ENCODE measurements around the gene BLID. TPM values are rescaled to one million over a fixed set of nuclear protein-coding genes. Genes with fewer than 3 reads are reported as not detected.

The BLID gene
- total RNA-seq, 1 experiment from 2014 or later = 6.0 TPM

DNA sequence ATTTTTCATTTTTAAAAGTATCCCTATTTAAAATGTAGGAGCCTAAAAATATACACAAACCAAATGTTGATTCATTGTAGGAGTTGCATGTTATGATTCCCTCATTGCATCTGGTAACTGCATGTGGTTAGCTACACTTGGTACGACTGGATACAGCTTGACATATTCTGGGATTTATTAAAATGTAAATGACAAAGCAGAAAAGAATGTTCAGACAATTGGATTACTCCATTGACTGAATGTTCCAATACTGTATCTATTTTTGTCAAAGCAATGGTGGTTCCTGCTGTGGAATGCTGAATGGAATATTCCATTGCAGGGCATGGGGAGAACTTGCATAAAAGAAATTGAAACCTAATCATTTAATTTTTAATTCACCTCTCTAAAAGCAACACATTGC, 30.8 kb downstream of the BLID start:
- peak; percentile 73 for DNase-seq (ENCODE audit: low read depth)

DNA sequence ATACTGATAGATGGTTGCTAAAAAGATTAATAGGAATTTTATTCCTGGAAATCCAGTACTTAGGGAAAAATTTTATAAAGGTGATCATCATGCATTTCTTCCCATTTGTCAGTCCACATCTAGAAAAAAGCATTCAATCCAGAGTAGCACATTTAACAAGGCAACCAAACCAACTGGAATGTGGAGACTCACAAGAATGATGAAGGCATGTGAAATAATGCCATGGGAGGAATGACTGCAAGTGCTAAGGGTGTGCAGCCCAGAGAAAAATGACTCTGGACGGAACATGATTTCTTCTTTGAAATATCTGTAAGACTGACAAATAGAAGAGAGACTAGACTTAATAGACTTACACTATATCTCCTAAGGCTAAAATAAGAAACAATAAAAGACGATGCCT, 33.8 kb downstream of the BLID start:
- no peak for DNase-seq (ENCODE audit: low read depth)

DNA sequence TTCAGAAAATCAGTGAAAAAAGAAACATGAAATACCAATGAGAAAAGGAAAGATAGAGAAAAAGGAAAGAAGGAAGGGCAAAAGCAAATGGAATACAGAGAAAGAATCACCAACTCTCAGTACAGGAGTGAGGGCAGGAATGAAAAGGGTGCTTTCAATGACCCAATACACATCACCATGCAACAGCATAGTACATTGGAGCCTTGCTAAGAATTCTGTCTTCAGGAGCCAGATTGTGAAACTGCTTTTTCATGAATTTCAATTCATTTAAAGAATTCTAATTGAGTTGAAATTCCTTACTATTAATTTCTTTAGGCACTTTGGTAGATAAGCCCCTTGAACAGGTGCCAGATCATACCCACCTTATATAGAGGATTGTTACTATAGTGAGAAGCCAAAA, 34.9 kb downstream of the BLID start:
- no peak for DNase-seq (ENCODE audit: low read depth)

DNA sequence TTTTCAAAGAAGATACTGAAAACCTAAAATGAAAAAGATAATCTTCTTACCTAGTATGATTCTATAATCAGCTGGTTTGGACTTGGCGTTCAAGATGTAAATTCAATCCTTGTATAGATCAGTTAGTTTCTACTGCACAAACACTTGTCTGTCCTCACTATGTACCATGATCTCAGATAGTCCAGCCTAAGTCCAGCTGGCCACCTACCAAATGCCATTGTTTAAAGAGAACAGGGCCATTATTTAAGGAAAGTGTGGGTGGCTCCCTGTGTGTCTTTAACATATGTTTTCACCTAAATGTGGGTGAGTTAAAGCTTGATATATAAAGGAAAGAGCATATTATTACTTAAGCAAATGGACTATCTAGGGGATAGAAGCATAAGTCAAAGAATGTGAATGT, 38.6 kb downstream of the BLID start:
- DNase-seq (ENCODE audit: low read depth) = no peak

DNA sequence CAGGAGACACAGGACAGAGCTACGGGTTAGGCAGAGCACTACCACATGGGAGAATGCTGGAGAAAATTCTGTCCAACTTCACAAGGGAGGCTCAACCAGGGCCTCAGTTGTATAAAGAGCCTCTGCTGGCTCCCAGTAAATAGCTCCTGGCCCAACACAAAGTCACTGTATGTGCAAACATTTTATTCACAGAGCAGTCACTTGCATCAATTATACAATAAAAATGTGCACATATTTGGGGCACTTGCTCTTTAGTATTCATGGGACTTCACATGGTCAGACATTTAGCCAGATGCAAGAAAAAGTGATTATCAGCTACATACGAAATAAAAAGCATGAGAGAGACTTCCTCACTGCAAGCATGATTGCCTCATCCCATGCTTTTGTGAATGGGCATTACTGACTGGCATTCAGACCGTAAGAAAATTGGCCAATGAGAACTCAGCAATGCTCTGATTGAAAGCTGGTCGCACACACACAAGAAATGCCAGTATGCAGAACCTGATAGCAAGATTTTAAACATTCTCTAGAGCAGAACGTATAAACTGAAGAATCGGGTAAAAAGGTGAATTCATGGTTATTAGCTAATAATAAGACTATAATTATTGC, 39.4 kb downstream of the BLID start:
- no peak for DNase-seq (ENCODE audit: low read depth)

DNA sequence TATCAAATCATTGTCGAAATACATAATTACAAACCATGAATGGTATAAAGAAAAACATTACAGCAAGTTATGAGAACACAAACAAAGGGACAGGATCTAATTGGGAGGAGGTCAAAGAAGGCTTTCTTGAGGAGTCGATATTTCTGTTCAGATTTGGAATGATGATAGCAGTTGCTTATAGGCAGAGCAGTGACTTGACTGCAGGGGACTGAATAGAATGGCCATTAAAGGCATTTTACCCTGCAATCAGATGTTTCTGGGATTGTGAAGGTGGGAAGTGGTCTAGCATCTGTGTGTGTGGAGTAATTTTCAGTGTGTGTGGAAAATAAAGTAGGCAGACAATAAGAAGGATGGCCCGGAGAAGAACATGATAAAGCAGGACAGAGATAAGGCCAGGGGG, 41.0 kb downstream of the BLID start:
- no peak for DNase-seq (ENCODE audit: low read depth)

DNA sequence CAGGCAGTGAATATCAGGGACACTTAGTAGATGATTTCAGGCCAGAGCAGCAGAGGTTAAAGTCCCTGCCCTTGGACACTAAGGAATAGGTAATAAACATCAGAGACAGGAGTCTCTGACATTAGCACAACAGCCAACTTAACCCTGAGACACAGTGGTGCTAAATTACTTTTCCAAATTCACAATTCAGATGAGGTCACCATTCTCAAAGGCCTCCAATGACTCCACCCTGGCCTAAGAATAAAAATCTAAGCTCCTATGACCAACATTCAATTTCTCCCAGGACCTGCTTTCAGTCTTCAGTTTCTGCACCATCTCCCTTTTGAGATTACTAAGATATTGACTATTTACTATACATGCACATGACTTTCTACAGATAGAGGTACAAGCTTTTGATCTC, 42.0 kb downstream of the BLID start:
- no peak for DNase-seq (ENCODE audit: low read depth)

DNA sequence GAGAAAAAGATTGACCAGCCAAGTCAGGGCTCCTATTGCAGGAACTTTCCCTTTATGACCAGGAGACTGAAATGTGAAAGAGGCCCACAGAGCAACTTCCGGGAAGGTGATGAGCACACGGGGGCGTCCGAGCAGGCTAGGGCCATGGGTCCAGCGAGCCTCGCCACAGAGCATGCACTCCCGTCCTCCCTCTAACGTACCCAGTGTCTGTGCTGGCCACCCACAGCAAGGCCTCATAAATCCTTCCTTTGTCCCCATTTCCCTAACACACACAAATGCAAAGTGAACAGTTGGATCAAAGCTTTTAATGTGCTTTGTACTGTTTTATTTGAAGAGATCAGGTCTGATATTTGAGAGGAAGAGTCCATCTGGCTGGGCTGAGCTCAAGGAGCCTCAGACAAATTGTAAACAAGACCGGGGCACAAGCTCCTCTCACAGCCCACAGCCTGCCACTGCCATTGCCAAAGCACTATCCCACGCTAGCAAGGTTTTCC, 44.3 kb downstream of the BLID start:
- no peak for DNase-seq (ENCODE audit: low read depth)

DNA sequence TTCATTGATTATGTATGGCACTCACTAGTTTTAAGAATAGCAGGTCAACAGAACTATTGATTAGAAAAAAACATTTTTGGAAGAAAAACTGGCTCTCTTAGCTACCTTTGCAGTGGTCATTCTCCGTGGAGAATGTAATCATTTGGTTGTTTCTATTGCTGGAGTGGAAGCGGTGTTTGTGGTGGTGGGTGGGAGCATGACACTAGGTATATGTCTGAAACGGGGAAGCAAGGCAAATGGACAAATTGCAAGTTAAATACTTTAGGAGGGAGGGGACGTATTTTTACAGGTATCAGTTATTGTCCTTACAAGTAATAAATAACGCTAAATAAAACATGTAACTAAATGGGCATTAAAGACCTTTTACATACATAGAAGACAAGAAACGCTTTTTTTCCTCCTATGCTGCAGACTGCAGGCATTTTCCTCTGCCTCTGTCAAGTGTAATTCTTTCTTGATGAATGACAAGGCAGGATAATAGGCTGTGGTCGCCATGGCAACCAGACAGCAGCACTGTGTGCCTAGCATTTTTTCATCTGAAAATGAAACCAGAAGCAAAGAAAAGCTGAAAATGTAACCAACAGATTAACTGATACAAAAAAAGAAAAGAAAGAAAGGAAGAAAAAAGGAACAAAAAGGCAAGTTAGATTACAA, 46.2 kb downstream of the BLID start:
- DNase-seq (ENCODE audit: low read depth) = peak; percentile 58

DNA sequence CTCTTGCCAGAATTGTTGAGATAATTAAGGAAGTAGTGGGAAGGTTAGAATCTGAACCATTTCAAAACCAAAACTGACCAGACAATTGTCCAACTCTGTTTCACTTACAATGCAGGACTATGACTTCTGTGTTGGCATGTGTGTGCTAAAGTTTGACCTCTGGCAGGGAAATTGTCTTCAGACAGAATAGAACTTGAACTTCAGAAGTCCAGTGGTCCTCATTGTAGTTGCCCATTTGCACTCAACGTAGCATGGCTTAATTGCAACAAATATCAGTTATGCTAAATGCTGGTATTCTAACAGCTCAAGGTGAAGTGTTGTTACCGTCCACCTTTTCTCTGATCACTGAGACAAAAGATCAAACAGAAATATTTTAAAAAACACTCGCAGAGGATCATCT, 47.2 kb downstream of the BLID start:
- DNase-seq (ENCODE audit: low read depth) = no peak

DNA sequence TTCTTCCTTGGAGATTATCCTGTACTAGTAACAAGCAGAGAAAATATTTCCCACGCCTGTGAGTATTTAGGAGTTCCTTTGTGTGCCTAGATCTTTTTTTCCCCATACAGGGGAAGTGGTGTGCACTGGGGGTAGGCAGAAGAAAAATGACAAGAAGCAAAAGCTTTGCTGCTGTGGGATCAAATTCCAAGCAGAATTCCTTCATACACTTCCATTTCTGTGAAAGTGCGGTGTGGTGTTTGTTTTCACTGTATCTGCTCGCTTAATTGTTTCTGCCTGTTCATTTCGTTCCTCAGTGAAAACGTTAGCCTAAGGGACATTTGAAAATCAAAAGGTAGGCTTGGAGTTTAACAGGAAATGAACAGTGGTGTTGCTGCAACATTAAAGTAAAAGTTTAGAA, 47.9 kb downstream of the BLID start:
- DNase-seq (ENCODE audit: low read depth) = no peak

Small RNA genes lying within 50 kb of the gene (small RNA-seq; reads per million reads assigned to genes)
- gene MIR100 = 1,217 reads per million, percentile 99 among the genes with 10 or more reads in this experiment
- gene MIR125B1 = 67.4 reads per million, percentile 95 among the genes with 10 or more reads in this experiment
- gene MIRLET7A2 = 31.7 reads per million, percentile 94 among the genes with 10 or more reads in this experiment

Data from HT1080 (cell line).